ENCODE measurements around the gene LDLRAD3.
A peak's percentile ranks its signal among the peaks of the same experiment; 100 is the strongest.

LDLRAD3 gene

GRCh38 chr11:35928688-35929395 is 15.0 kb upstream of the LDLRAD3 start:
- H3K9me3 ChIP-seq (ENCODE audit: insufficient read depth, low read depth, low read length) = no peaks in the 10 kb centered on the region
- H3K4me3 ChIP-seq (ENCODE audit: low read length) = no peak overlapping the region
- H3K36me3 ChIP-seq (ENCODE audit: insufficient read depth, low read depth, low read length) = no peaks in the 10 kb centered on the region
- no peaks in the 10 kb centered on the region for H3K27me3 ChIP-seq (ENCODE audit: insufficient read depth, low read length)
- no peak overlapping the region for H3K27ac ChIP-seq (ENCODE audit: low read length)
- no peak overlapping the region for H3K9ac ChIP-seq (ENCODE audit: low read depth, low read length)
- no peaks in the 10 kb centered on the region for H3K4me1 ChIP-seq (ENCODE audit: insufficient read depth, low read length)

GRCh38 chr11:35930466-35930865 is 13.4 kb upstream of the LDLRAD3 start:
- Histone ChIP-seq H3K27ac (ENCODE audit: low read length) (no peak overlapping the region), H3K4me1 (ENCODE audit: insufficient read depth, low read length) (no peaks in the 10 kb centered on the region), H3K27me3 (ENCODE audit: insufficient read depth, low read length) (no peaks in the 10 kb centered on the region), H3K9me3 (ENCODE audit: insufficient read depth, low read depth, low read length) (no peaks in the 10 kb centered on the region), H3K4me3 (ENCODE audit: low read length) (no peak overlapping the region), H3K9ac (ENCODE audit: low read depth, low read length) (no peak overlapping the region), H3K36me3 (ENCODE audit: insufficient read depth, low read depth, low read length) (no peaks in the 10 kb centered on the region)

GRCh38 chr11:35932121-35932520 is 11.7 kb upstream of the LDLRAD3 start:
- H3K9me3 ChIP-seq (ENCODE audit: insufficient read depth, low read depth, low read length) = no peaks in the 10 kb centered on the region
- H3K36me3 ChIP-seq (ENCODE audit: insufficient read depth, low read depth, low read length) = no peaks in the 10 kb centered on the region
- no peaks in the 10 kb centered on the region for H3K27me3 ChIP-seq (ENCODE audit: insufficient read depth, low read length)
- H3K27ac ChIP-seq (ENCODE audit: low read length) = no peak overlapping the region
- no peak overlapping the region for H3K9ac ChIP-seq (ENCODE audit: low read depth, low read length)
- H3K4me3 ChIP-seq (ENCODE audit: low read length) = no peak overlapping the region
- no peaks in the 10 kb centered on the region for H3K4me1 ChIP-seq (ENCODE audit: insufficient read depth, low read length)

GRCh38 chr11:35932681-35933319 is 11.1 kb upstream of the LDLRAD3 start:
- Histone ChIP-seq H3K27ac (ENCODE audit: low read length) (no peak overlapping the region), H3K27me3 (ENCODE audit: insufficient read depth, low read length) (no peaks in the 10 kb centered on the region), H3K4me1 (ENCODE audit: insufficient read depth, low read length) (no peaks in the 10 kb centered on the region; the same call in 1 of the 2 replicates), H3K4me3 (ENCODE audit: low read length) (no peak overlapping the region), H3K9ac (ENCODE audit: low read depth, low read length) (no peak overlapping the region), H3K9me3 (ENCODE audit: insufficient read depth, low read depth, low read length) (no peaks in the 10 kb centered on the region), H3K36me3 (ENCODE audit: insufficient read depth, low read depth, low read length) (no peaks in the 10 kb centered on the region)

- Histone ChIP-seq H3K4me3 (ENCODE audit: low read length) (no peak overlapping the region), H3K9ac (ENCODE audit: low read depth, low read length) (no peak overlapping the region), H3K9me3 (ENCODE audit: insufficient read depth, low read depth, low read length) (no peaks in the 10 kb centered on the region), H3K4me1 (ENCODE audit: insufficient read depth, low read length) (no peaks in the 10 kb centered on the region; the same call in 1 of the 2 replicates), H3K27ac (ENCODE audit: low read length) (no peak overlapping the region), H3K36me3 (ENCODE audit: insufficient read depth, low read depth, low read length) (no peaks in the 10 kb centered on the region), H3K27me3 (ENCODE audit: insufficient read depth, low read length) (no peaks in the 10 kb centered on the region)
These were observed 10.5 kb upstream of the LDLRAD3 start for GRCh38 chr11:35933320-35933871.

- Histone ChIP-seq H3K36me3 (ENCODE audit: insufficient read depth, low read depth, low read length) (no peaks in the 10 kb centered on the region), H3K9me3 (ENCODE audit: insufficient read depth, low read depth, low read length) (no peaks in the 10 kb centered on the region), H3K27me3 (ENCODE audit: insufficient read depth, low read length) (no peaks in the 10 kb centered on the region), H3K9ac (ENCODE audit: low read depth, low read length) (no peak overlapping the region), H3K4me1 (ENCODE audit: insufficient read depth, low read length) (no peaks in the 10 kb centered on the region; the same call in 1 of the 2 replicates), H3K4me3 (ENCODE audit: low read length) (no peak overlapping the region), H3K27ac (ENCODE audit: low read length) (no peak overlapping the region)
These were observed 9.6 kb upstream of the LDLRAD3 start for GRCh38 chr11:35934271-35934670.

GRCh38 chr11:35934981-35935380 is 8.9 kb upstream of the LDLRAD3 start:
- Histone ChIP-seq H3K36me3 (ENCODE audit: insufficient read depth, low read depth, low read length) (no peaks in the 10 kb centered on the region), H3K4me1 (ENCODE audit: insufficient read depth, low read length) (no peaks in the 10 kb centered on the region; the same call in 1 of the 2 replicates), H3K4me3 (ENCODE audit: low read length) (no peak overlapping the region), H3K9me3 (ENCODE audit: insufficient read depth, low read depth, low read length) (no peaks in the 10 kb centered on the region), H3K27ac (ENCODE audit: low read length) (no peak overlapping the region), H3K9ac (ENCODE audit: low read depth, low read length) (no peak overlapping the region), H3K27me3 (ENCODE audit: insufficient read depth, low read length) (no peaks in the 10 kb centered on the region)

GRCh38 chr11:35935390-35935789 is 8.5 kb upstream of the LDLRAD3 start:
- no peak overlapping the region for H3K9ac ChIP-seq (ENCODE audit: low read depth, low read length)
- no peaks in the 10 kb centered on the region for H3K9me3 ChIP-seq (ENCODE audit: insufficient read depth, low read depth, low read length)
- H3K4me1 ChIP-seq (ENCODE audit: insufficient read depth, low read length) = no peaks in the 10 kb centered on the region; the same call in 1 of the 2 replicates
- H3K27me3 ChIP-seq (ENCODE audit: insufficient read depth, low read length) = no peaks in the 10 kb centered on the region
- no peak overlapping the region for H3K4me3 ChIP-seq (ENCODE audit: low read length)
- H3K36me3 ChIP-seq (ENCODE audit: insufficient read depth, low read depth, low read length) = no peaks in the 10 kb centered on the region
- H3K27ac ChIP-seq (ENCODE audit: low read length) = no peak overlapping the region

- Histone ChIP-seq H3K36me3 (ENCODE audit: insufficient read depth, low read depth, low read length) (no peaks in the 10 kb centered on the region), H3K4me1 (ENCODE audit: insufficient read depth, low read length) (no peaks in the 10 kb centered on the region; the same call in 1 of the 2 replicates), H3K27ac (ENCODE audit: low read length) (no peak overlapping the region), H3K9me3 (ENCODE audit: insufficient read depth, low read depth, low read length) (no peaks in the 10 kb centered on the region), H3K4me3 (ENCODE audit: low read length) (no peak overlapping the region), H3K9ac (ENCODE audit: low read depth, low read length) (no peak overlapping the region), H3K27me3 (ENCODE audit: insufficient read depth, low read length) (peaks cover under 1% of the 10 kb centered on the region; the same call in 1 of the 2 replicates)
These were observed 6.8 kb upstream of the LDLRAD3 start for GRCh38 chr11:35937111-35937510.

- Histone ChIP-seq H3K9ac (ENCODE audit: low read depth, low read length) (no peak overlapping the region), H3K36me3 (ENCODE audit: insufficient read depth, low read depth, low read length) (no peaks in the 10 kb centered on the region), H3K4me1 (ENCODE audit: insufficient read depth, low read length) (no peaks in the 10 kb centered on the region; the same call in 1 of the 2 replicates), H3K27ac (ENCODE audit: low read length) (no peak overlapping the region), H3K9me3 (ENCODE audit: insufficient read depth, low read depth, low read length) (no peaks in the 10 kb centered on the region), H3K27me3 (ENCODE audit: insufficient read depth, low read length) (peaks cover 6% of the 10 kb centered on the region; the same call in 1 of the 2 replicates), H3K4me3 (ENCODE audit: low read length) (no peak overlapping the region)
These were observed 6.2 kb upstream of the LDLRAD3 start for GRCh38 chr11:35937700-35938099.

- Histone ChIP-seq H3K27ac (ENCODE audit: low read length) (no peak overlapping the region), H3K9ac (ENCODE audit: low read depth, low read length) (no peak overlapping the region), H3K27me3 (ENCODE audit: insufficient read depth, low read length) (peaks cover 12% of the 10 kb centered on the region; the same call in 1 of the 2 replicates), H3K4me1 (ENCODE audit: insufficient read depth, low read length) (peaks cover 5% of the 10 kb centered on the region; the same call in 1 of the 2 replicates), H3K4me3 (ENCODE audit: low read length) (no peak overlapping the region), H3K9me3 (ENCODE audit: insufficient read depth, low read depth, low read length) (no peaks in the 10 kb centered on the region), H3K36me3 (ENCODE audit: insufficient read depth, low read depth, low read length) (no peaks in the 10 kb centered on the region)
These were observed 5.6 kb upstream of the LDLRAD3 start for GRCh38 chr11:35938231-35938630.

GRCh38 chr11:35943309-35943708 is 553 bp upstream of the LDLRAD3 start:
- no peaks in the 10 kb centered on the region for H3K9me3 ChIP-seq (ENCODE audit: insufficient read depth, low read depth, low read length)
- peak overlapping the region; percentile 82 for H3K4me3 ChIP-seq (ENCODE audit: low read length)
- H3K27ac ChIP-seq (ENCODE audit: low read length) = no peak overlapping the region
- H3K9ac ChIP-seq (ENCODE audit: low read depth, low read length) = peak overlapping the region; percentile 89; the same call in 1 of the 2 replicates
- H3K4me1 ChIP-seq (ENCODE audit: insufficient read depth, low read length) = peaks cover 25% of the 10 kb centered on the region
- H3K27me3 ChIP-seq (ENCODE audit: insufficient read depth, low read length) = peaks cover 31% of the 10 kb centered on the region
- no peaks in the 10 kb centered on the region for H3K36me3 ChIP-seq (ENCODE audit: insufficient read depth, low read depth, low read length)

Measured in iPS-20b (cell line).